Measurements from ENCODE around the gene CSK. TPM values are rescaled to one million over a fixed set of nuclear protein-coding genes. Genes with fewer than 3 reads are reported as not detected.

CSK gene
- total RNA-seq, 1 experiment from 2014 or later, result 49.2 TPM

DNA sequence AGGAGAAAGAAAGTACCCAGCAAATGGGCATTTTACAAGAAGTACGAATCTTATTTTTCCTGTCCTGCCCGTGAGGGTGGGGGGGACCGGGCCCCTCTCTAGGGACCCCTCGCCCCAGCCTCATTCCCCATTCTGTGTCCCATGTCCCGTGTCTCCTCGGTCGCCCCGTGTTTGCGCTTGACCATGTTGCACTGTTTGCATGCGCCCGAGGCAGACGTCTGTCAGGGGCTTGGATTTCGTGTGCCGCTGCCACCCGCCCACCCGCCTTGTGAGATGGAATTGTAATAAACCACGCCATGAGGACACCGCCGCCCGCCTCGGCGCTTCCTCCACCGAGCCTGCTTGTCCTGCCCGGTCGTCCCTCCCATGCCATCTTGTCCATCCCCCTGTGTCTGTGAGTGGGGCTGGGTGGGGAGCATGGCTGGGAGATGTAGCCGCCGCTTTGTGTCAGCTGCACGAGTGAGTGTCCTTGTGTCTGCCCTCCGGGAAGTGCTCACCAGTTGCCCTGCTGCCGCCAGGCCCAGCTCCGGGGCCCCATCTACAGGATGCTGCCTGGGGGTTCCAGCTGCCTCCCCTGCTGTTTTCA, 21.1 kb downstream of the CSK start:
- Histone ChIP-seq H2BK5ac (ENCODE audit: insufficient read length, low read length) (no peak overlapping the region), H3K14ac (ENCODE audit: insufficient read depth, low read length) (no peak overlapping the region), H2BK20ac (ENCODE audit: low read depth, low read length, poor library complexity, severe bottlenecking) (no peak overlapping the region), H2AFZ (ENCODE audit: low read length) (no peak overlapping the region), H3K27me3 (ENCODE audit: insufficient read depth, low read length) (no peaks in the 10 kb centered on the region), H3K23ac (ENCODE audit: insufficient read length, low read depth, low read length) (no peak overlapping the region), H3K9ac (ENCODE audit: extremely low read depth, insufficient read length, low read length) (no peak overlapping the region), H3K56ac (ENCODE audit: insufficient read length, low read depth, low read length) (no peak overlapping the region), H3T11ph (ENCODE audit: low read length) (no peak overlapping the region), H2AK5ac (ENCODE audit: insufficient read length, low read length) (no peak overlapping the region), H3K23me2 (ENCODE audit: insufficient read length, low read depth, low read length, poor library complexity, severe bottlenecking) (no peaks in the 10 kb centered on the region), H3K4me1 (ENCODE audit: insufficient read depth, low read length) (no peaks in the 10 kb centered on the region), H4K8ac (replicated peaks; ENCODE audit: insufficient read length, low read depth, low read length) (no peak overlapping the region), H3K79me1 (ENCODE audit: insufficient read depth, low read depth, low read length, poor library complexity, severe bottlenecking) (no peaks in the 10 kb centered on the region), H3K27ac (ENCODE audit: insufficient read length, low read depth, low read length) (no peak overlapping the region), H2BK15ac (ENCODE audit: low read depth, low read length) (no peak overlapping the region), H2BK120ac (ENCODE audit: low read depth, low read length, poor library complexity, severe bottlenecking) (no peak overlapping the region), H4K91ac (ENCODE audit: insufficient read length, low read depth, low read length) (no peak overlapping the region), H3K4me2 (ENCODE audit: insufficient read depth, insufficient read length, low read length) (no peak overlapping the region), H2BK12ac (ENCODE audit: insufficient read length, low read depth, low read length) (no peak overlapping the region), H4K20me1 (ENCODE audit: control insufficient read depth, insufficient read depth, insufficient read length) (no peaks in the 10 kb centered on the region), H3K79me2 (ENCODE audit: insufficient read depth, low read length) (no peaks in the 10 kb centered on the region), H3K18ac (ENCODE audit: insufficient read length, low read depth, low read length) (no peak overlapping the region), H3K9me3 (ENCODE audit: control insufficient read depth, low read depth, low read length) (no peaks in the 10 kb centered on the region), H3K4ac (ENCODE audit: low read depth, low read length) (no peak overlapping the region), H4K5ac (ENCODE audit: insufficient read length, low read depth, low read length) (no peak overlapping the region)
- peaks cover 2 to 9% of the 10 kb centered on the region in 2 experiments for H3K4me1 Mint-ChIP-seq
- TF ChIP-seq, protein P1, sequence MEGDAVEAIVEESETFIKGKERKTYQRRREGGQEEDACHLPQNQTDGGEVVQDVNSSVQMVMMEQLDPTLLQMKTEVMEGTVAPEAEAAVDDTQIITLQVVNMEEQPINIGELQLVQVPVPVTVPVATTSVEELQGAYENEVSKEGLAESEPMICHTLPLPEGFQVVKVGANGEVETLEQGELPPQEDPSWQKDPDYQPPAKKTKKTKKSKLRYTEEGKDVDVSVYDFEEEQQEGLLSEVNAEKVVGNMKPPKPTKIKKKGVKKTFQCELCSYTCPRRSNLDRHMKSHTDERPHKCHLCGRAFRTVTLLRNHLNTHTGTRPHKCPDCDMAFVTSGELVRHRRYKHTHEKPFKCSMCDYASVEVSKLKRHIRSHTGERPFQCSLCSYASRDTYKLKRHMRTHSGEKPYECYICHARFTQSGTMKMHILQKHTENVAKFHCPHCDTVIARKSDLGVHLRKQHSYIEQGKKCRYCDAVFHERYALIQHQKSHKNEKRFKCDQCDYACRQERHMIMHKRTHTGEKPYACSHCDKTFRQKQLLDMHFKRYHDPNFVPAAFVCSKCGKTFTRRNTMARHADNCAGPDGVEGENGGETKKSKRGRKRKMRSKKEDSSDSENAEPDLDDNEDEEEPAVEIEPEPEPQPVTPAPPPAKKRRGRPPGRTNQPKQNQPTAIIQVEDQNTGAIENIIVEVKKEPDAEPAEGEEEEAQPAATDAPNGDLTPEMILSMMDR (conservative IDR thresholded peaks at IDR 0.05), result no peak
- no peaks in the 10 kb centered on the region for H3K27me3 Mint-ChIP-seq (ENCODE audit: low read depth)
- no peak overlapping the region for H3K4me3 Mint-ChIP-seq
- H3K9me3 Mint-ChIP-seq, result no peaks in the 10 kb centered on the region
- peaks cover 11 to 34% (median 34%) of the 10 kb centered on the region in 3 experiments; a peak in 5 of 7 replicates for H3K36me3 Mint-ChIP-seq (ENCODE audit: insufficient read depth in 1 of 3, low read depth in 3 of 3)
- no peak for DNase-seq
- no CpG with 5 or more reads among the region's 31 CpGs for WGBS (ENCODE audit: extremely low coverage, insufficient read length, low lambda C conversion rate)
- no peak overlapping the region for H3K27ac Mint-ChIP-seq

Measured in H9 (cell line).